Stimulated activated CD8-positive, alpha-beta memory T cell treated with anti-CD3 and anti-CD28 coated beads, Interleukin-15, amount 100 ng/mL, for 4 hours (primary cell): ENCODE measurements around the gene CIBAR2.
"Not testable (repeated sequence)": the region's sequence is repeated elsewhere in the genome, so short reads cannot be mapped to it uniquely, and the experiment has no call there.

Experiments
- DNase-seq, 2 donors: peaks; one replicate each; pipeline ENCODE4 v3.0.0-alpha.2; 2020; ENCODE audit warnings: low read depth in 2 of 2

The CIBAR2 gene

GRCh38 chr16:85062845-85063244, 49.4 kb downstream of the CIBAR2 start:
- no peak for DNase-seq

GRCh38 chr16:85062323-85062722, 49.9 kb downstream of the CIBAR2 start:
- DNase-seq, result no peak

- DNase-seq, result no peak
Measured at GRCh38 chr16:85061566-85061965, 50.7 kb downstream of the CIBAR2 start.

GRCh38 chr16:85058909-85059308, 53.4 kb downstream of the CIBAR2 start:
- no peak for DNase-seq

- DNase-seq, result no peak
Measured at GRCh38 chr16:85057948-85058347, 54.3 kb downstream of the CIBAR2 start.

- no peak for DNase-seq
Measured at GRCh38 chr16:85057212-85057889, 54.9 kb downstream of the CIBAR2 start.

GRCh38 chr16:85056211-85056748, 56.0 kb downstream of the CIBAR2 start:
- DNase-seq, result no peak

- DNase-seq, result peak; percentile 42 to 60
Measured at GRCh38 chr16:85055493-85056210, 56.6 kb downstream of the CIBAR2 start.

- DNase-seq, result no peak
Measured at GRCh38 chr16:85054948-85055492, 57.3 kb downstream of the CIBAR2 start.

- DNase-seq, result not testable (repeated sequence)
Measured at GRCh38 chr16:85054321-85054720, 58.0 kb downstream of the CIBAR2 start.

GRCh38 chr16:85052536-85052935, 59.7 kb downstream of the CIBAR2 start:
- DNase-seq, result no peak

GRCh38 chr16:85051683-85052082, 60.6 kb downstream of the CIBAR2 start:
- no peak for DNase-seq

GRCh38 chr16:85051067-85051581, 61.1 kb downstream of the CIBAR2 start:
- no peak for DNase-seq

- DNase-seq, result no peak
Measured at GRCh38 chr16:85049706-85050305, 62.5 kb downstream of the CIBAR2 start.

GRCh38 chr16:85048921-85049562, 63.2 kb downstream of the CIBAR2 start:
- no peak for DNase-seq
